Activated T-helper 17 cell treated with anti-CD3 and anti-CD28 coated beads, Interleukin-2, amount 50 U/mL, for 72 hours (primary cell): ENCODE data around the gene PPIL3. TPM values are rescaled to one million over a fixed set of nuclear protein-coding genes. Genes with fewer than 3 reads are reported as not detected.
A peak's percentile ranks its signal among the peaks of the same experiment; 100 is the strongest.

ENCODE experiments used
- ATAC-seq: fragments of 150-1000 bp; cut with Tn5 transposase; replicated peaks from 2 replicates; pipeline ENCODE4 v1.10.0; 2021; ENCODE audit warnings: mild to moderate bottlenecking, moderate library complexity
- H3K27ac Mint-ChIP-seq: one replicate; pipeline ENCODE4 v1.8.0; 2022; ENCODE audit warnings: mixed read lengths
- H3K27me3 Mint-ChIP-seq: one replicate; pipeline ENCODE4 v1.8.0; 2022; ENCODE audit warnings: mixed read lengths
- H3K36me3 Mint-ChIP-seq: one replicate; pipeline ENCODE4 v1.8.0; 2022; ENCODE audit warnings: low read depth, mild to moderate bottlenecking, mixed read lengths
- H3K4me1 Mint-ChIP-seq: one replicate; pipeline ENCODE4 v1.8.0; 2022; ENCODE audit warnings: mixed read lengths
- H3K4me3 Mint-ChIP-seq: one replicate; pipeline ENCODE4 v1.8.0; 2022; ENCODE audit warnings: mild to moderate bottlenecking, mixed read lengths
- H3K9me3 Mint-ChIP-seq: one replicate; pipeline ENCODE4 v1.8.0; 2022; ENCODE audit warnings: mixed read lengths
- total RNA-seq, 2 donors: library from RNA; stranded (reverse); gene quantifications; one replicate each; pipeline ENCODE4 v1.2.3, GENCODE V29; 2022

Gene PPIL3
- total RNA-seq, 2 donors from 2014 or later: 41.9 to 146 TPM

- H3K27me3 Mint-ChIP-seq: no peaks in the 10 kb centered on the region
- no peak overlapping the region for H3K4me3 Mint-ChIP-seq
- H3K4me1 Mint-ChIP-seq: peaks cover 11% of the 10 kb centered on the region
- no peak for ATAC-seq
- no peaks in the 10 kb centered on the region for H3K9me3 Mint-ChIP-seq
- peak overlapping the region; percentile 55 for H3K27ac Mint-ChIP-seq
- H3K36me3 Mint-ChIP-seq: peaks cover 22% of the 10 kb centered on the region
These were observed 41.6 kb downstream of the PPIL3 start for GRCh38 chr2:200847269-200847668.

GRCh38 chr2:200845669-200846325 lies 43.1 kb downstream of the PPIL3 start:
- no peak overlapping the region for H3K27ac Mint-ChIP-seq
- ATAC-seq: no peak
- H3K4me3 Mint-ChIP-seq: no peak overlapping the region
- H3K9me3 Mint-ChIP-seq: no peaks in the 10 kb centered on the region
- no peaks in the 10 kb centered on the region for H3K27me3 Mint-ChIP-seq
- H3K4me1 Mint-ChIP-seq: peaks cover 11% of the 10 kb centered on the region
- H3K36me3 Mint-ChIP-seq: peaks cover 8% of the 10 kb centered on the region

DNA sequence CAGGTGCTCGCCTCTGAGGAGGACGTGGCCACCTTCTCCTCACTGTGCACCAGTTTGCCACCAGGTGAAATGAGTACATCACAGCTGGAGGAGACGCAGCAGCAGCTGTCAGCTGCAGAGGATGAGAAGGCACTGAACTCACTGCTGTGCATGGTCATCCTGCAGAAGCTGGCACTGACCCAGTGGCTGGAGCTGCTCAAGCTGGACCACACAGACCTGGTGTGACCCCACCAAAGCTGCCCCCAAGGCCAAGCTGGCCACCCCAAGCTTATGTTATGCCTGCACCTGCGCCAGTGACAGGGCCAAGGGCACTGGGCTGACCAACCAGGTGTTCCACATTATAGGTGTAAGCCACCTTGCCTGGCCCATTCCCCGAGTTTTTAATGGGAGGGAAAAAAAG lies 43.7 kb downstream of the PPIL3 start:
- no peaks in the 10 kb centered on the region for H3K27me3 Mint-ChIP-seq
- no peaks in the 10 kb centered on the region for H3K9me3 Mint-ChIP-seq
- no peak overlapping the region for H3K4me3 Mint-ChIP-seq
- peaks cover 2% of the 10 kb centered on the region for H3K36me3 Mint-ChIP-seq
- H3K4me1 Mint-ChIP-seq: peaks cover 11% of the 10 kb centered on the region
- no peak for ATAC-seq
- no peak overlapping the region for H3K27ac Mint-ChIP-seq

DNA sequence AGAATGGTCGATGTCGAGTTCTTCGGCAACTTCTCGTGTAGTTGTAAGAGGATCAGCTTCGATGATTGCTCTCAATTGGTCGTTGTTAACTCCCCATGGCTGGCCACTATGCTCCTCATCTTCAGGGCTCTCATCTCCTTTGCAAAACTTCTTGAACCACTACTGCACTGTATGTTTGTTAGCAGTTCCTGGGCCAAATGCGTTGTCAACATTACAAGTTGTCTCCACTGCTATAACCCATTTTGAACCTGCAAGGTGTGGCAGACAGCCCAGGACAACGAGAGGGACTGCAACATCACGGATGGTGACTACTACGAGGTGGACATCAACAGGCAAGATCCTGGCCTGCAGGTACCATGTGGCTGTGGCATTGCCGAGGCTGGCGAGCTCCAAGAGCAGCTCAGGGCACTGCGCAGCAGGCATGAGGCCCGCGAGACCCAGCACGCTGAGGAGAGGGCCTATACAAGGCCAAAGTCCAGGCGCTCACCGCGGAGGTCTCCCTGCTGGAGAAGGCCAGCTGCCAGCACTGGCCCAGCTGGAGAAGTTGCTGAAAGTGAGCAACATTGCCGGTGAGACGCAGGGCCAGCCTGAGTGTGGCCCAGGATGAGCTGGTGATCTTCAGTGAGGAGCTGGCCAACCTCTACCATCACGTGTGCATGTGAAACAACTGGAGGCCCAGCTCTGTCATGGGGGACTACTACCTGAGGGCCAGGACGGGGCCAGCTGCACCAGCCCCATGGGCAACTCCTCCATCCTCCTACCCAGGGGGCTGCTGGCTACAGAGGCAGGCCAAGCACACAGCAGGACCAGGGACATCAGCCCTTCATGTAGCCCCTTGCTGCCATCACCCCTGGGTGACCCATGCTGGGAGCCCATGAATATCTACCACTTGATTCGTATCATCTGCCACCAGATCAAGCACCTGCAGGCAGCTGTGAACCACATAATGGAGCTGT lies 44.6 kb downstream of the PPIL3 start:
- Mint-ChIP-seq H3K4me1 (peaks cover 11% of the 10 kb centered on the region), H3K27me3 (no peaks in the 10 kb centered on the region), H3K4me3 (no peak overlapping the region), H3K27ac (no peak overlapping the region), H3K9me3 (no peaks in the 10 kb centered on the region), H3K36me3 (no peaks in the 10 kb centered on the region)
- no peak for ATAC-seq

GRCh38 chr2:200839513-200839912 lies 49.4 kb downstream of the PPIL3 start:
- no peak for ATAC-seq
- Mint-ChIP-seq H3K27me3 (no peaks in the 10 kb centered on the region), H3K9me3 (peaks cover 4% of the 10 kb centered on the region), H3K27ac (no peak overlapping the region), H3K36me3 (no peaks in the 10 kb centered on the region), H3K4me3 (no peak overlapping the region), H3K4me1 (no peaks in the 10 kb centered on the region)

- H3K4me1 Mint-ChIP-seq: no peaks in the 10 kb centered on the region
- no peak overlapping the region for H3K27ac Mint-ChIP-seq
- no peaks in the 10 kb centered on the region for H3K36me3 Mint-ChIP-seq
- no peak overlapping the region for H3K4me3 Mint-ChIP-seq
- no peak for ATAC-seq
- peaks cover 4% of the 10 kb centered on the region for H3K9me3 Mint-ChIP-seq
- no peaks in the 10 kb centered on the region for H3K27me3 Mint-ChIP-seq
These were observed 54.2 kb downstream of the PPIL3 start for GRCh38 chr2:200834701-200835100.

GRCh38 chr2:200829258-200829655 lies 59.6 kb downstream of the PPIL3 start:
- no peaks in the 10 kb centered on the region for H3K4me1 Mint-ChIP-seq
- ATAC-seq: peak; percentile 18
- H3K27me3 Mint-ChIP-seq: no peaks in the 10 kb centered on the region
- no peaks in the 10 kb centered on the region for H3K9me3 Mint-ChIP-seq
- H3K27ac Mint-ChIP-seq: no peak overlapping the region
- no peak overlapping the region for H3K4me3 Mint-ChIP-seq
- H3K36me3 Mint-ChIP-seq: peaks cover 32% of the 10 kb centered on the region

GRCh38 chr2:200828572-200829257 lies 60.2 kb downstream of the PPIL3 start:
- Mint-ChIP-seq H3K27ac (no peak overlapping the region), H3K36me3 (peaks cover 36% of the 10 kb centered on the region), H3K4me3 (no peak overlapping the region), H3K4me1 (no peaks in the 10 kb centered on the region), H3K9me3 (no peaks in the 10 kb centered on the region), H3K27me3 (no peaks in the 10 kb centered on the region)
- ATAC-seq: no peak

DNA sequence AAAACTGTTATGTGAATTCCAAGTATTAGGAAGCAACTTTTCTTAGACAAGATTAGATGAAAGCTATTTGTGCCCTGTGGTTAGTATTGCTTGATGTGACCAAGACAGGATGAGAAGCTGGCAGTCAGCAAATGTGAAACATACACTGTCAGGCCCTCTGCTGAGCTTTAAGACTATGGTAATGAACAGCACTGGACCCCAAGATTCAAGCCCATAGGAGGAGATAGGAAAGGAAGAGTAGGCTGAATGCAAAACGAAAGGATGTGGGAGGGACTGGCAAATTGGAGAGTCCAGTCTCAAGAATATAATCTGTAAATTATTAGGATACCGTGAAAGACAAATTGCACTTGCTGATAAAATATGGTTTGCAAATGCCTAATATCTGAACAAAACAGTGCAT lies 60.8 kb downstream of the PPIL3 start:
- no peaks in the 10 kb centered on the region for H3K27me3 Mint-ChIP-seq
- H3K4me1 Mint-ChIP-seq: no peaks in the 10 kb centered on the region
- no peak for ATAC-seq
- H3K27ac Mint-ChIP-seq: no peak overlapping the region
- H3K36me3 Mint-ChIP-seq: peaks cover 37% of the 10 kb centered on the region
- no peak overlapping the region for H3K4me3 Mint-ChIP-seq
- no peaks in the 10 kb centered on the region for H3K9me3 Mint-ChIP-seq

- peaks cover 81% of the 10 kb centered on the region for H3K36me3 Mint-ChIP-seq
- H3K27ac Mint-ChIP-seq: no peak overlapping the region
- peaks cover 18% of the 10 kb centered on the region for H3K4me1 Mint-ChIP-seq
- H3K4me3 Mint-ChIP-seq: no peak overlapping the region
- H3K27me3 Mint-ChIP-seq: no peaks in the 10 kb centered on the region
- no peak for ATAC-seq
- H3K9me3 Mint-ChIP-seq: no peaks in the 10 kb centered on the region
These were observed 67.1 kb downstream of the PPIL3 start for GRCh38 chr2:200821686-200822245.

Other genes with a start within 250 kb of the PPIL3 start
- gene BZW1, start 77.2 kb downstream of the PPIL3 start, total RNA-seq: 100 to 1,000 TPM; 365 to 482 TPM
- gene CLK1, start 24.4 kb downstream of the PPIL3 start, total RNA-seq: 100 to 1,000 TPM; 127 to 381 TPM
- 10 to 100 TPM; 16.9 to 26.0 TPM for gene NIF3L1, start 294 bp upstream of the PPIL3 start, total RNA-seq
- 10 to 100 TPM; 58.4 to 59.3 TPM for gene ORC2, start 74.6 kb upstream of the PPIL3 start, total RNA-seq
- gene HYCC2, start 182.6 kb upstream of the PPIL3 start, total RNA-seq: 10 to 100 TPM; 23.8 to 24.5 TPM
- 10 to 100 TPM; 68.7 to 99.3 TPM for gene NDUFB3, start 182.9 kb upstream of the PPIL3 start, total RNA-seq
- gene CFLAR, start 227.1 kb upstream of the PPIL3 start, total RNA-seq: 100 to 1,000 TPM; 224 to 559 TPM